ENCODE data around the gene KCNF1. TPM values are rescaled to one million over a fixed set of nuclear protein-coding genes. Genes with fewer than 3 reads are reported as not detected.

The KCNF1 gene
- total and polyA plus RNA-seq, 2 of the 8 experiments (the other 6 are each of a cell fraction or from before 2014, with no cell fraction given), result 0.48 to 1.5 TPM

DNA sequence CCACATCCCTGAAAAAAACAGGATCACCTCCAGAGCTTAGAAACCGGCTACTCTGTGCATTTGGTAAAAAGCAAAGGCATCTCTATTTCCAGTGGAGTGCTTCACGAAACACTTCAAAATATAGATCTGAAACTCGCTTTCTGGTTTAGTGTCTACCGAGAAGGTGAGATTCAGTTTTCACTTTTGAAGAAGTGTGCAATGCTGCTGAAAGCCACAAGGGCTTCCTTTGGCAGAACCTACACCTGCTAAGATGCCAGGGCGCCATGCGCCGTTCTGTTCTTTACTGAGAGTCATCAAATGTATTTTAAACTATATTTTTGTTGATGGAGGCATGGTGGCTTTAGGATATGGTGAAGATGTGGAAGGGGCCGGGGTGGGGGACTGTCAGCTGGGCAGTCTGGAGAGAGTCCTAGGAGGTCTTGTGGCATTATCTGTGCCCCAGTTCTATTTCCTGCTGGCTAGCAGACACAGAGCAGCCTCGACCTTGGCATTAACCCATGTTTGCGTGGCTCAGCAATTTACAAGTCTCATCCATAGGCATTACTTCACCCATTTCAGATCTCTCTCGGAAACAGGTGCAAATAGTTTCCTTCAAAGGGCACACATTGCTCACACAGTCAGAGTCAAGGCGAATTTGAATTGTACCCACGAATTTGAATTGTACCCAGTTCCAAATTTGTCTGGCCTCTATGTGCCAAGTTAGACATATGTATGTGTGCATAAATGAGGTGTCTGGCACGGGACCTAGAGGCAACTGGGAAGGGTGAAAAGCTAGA lies 46.7 kb upstream of the KCNF1 start:
- H3K79me1 ChIP-seq (ENCODE audit: low read depth, low read length), result no peaks in the 10 kb centered on the region
- H3K4me3 ChIP-seq (ENCODE audit: extremely low read depth in 1 of 4, insufficient read depth in 2 of 4, low read depth in 3 of 4, low read length in 4 of 4), result no peak overlapping the region
- no peak overlapping the region for H2BK12ac ChIP-seq (ENCODE audit: low read depth, low read length)
- H3K27ac ChIP-seq (ENCODE audit: low read depth, low read length), result no peak overlapping the region
- H2BK20ac ChIP-seq (ENCODE audit: low read length), result no peak overlapping the region
- no peaks in the 10 kb centered on the region for H3K27me3 ChIP-seq (replicated peaks in 1 of 4; ENCODE audit: control insufficient read depth in 3 of 4, extremely low read depth in 1 of 4, insufficient read depth in 3 of 4, low read length in 3 of 4)
- no peaks in the 10 kb centered on the region for H3K36me3 ChIP-seq (ENCODE audit: control insufficient read depth in 2 of 4, insufficient read depth in 4 of 4, low read length in 3 of 4)
- no peak overlapping the region for H2AK5ac ChIP-seq (ENCODE audit: low read depth, low read length)
- no peak overlapping the region for H4K8ac ChIP-seq (ENCODE audit: extremely low read depth, insufficient read depth, low read length)
- no peak overlapping the region for H2BK15ac ChIP-seq (ENCODE audit: low read length)
- WGBS, 2 experiments (ENCODE audit: extremely low coverage in 1 of 2, insufficient coverage in 1 of 2, insufficient read length in 1 of 2, insufficient replicate concordance in 2 of 2, low coverage in 1 of 2, low lambda C conversion rate in 2 of 2, missing lambda C conversion rate in 1 of 2), result 93% methylated on average over 14 of the region's 14 CpGs; no CpG with 5 or more reads in 1 of the 2 experiments
- H3K4me1 ChIP-seq (replicated peaks in 1 of 4; ENCODE audit: control insufficient read depth in 3 of 4, insufficient read depth in 4 of 4, low read length in 3 of 4), result peaks cover 0 to 3% (median 0%) of the 10 kb centered on the region in 4 experiments; a peak in 1 of 7 replicates
- TF ChIP-seq CREB1 (IDR thresholded peaks at IDR 0.05), result no peak
- no peak for TF ChIP-seq BACH1 (IDR thresholded peaks at IDR 0.05; ENCODE audit: low read length)
- TF ChIP-seq PHF8 (conservative IDR thresholded peaks at IDR 0.05; ENCODE audit: low read depth, low read length), result no peak
- no peak for TF ChIP-seq BRCA1 (IDR thresholded peaks at IDR 0.05; ENCODE audit: low read depth, low read length)
- TF ChIP-seq CTCF (IDR thresholded peaks at IDR 0.05; ENCODE audit: control extremely low read depth in 1 of 3, insufficient read depth in 1 of 3, low read depth in 1 of 3, low read length in 3 of 3), result peak in 1 of 3 experiments; percentile 22; a peak in 1 of 4 replicates
- no peak overlapping the region for H3K14ac ChIP-seq (ENCODE audit: insufficient read length)
- POLR2A ChIA-PET (ENCODE audit: partially characterized antibody), result interaction anchor here (0.6 to 1.3 kb wide), 2 partner anchors 53 to 769 kb away, joined by 3 read pairs; partner anchors contain the start of gene PDIA6
- H3K18ac ChIP-seq (ENCODE audit: extremely low read depth, low read length), result no peak overlapping the region
- H2BK120ac ChIP-seq (replicated peaks; ENCODE audit: low read depth, low read length), result no peak overlapping the region
- H3K4ac ChIP-seq (replicated peaks; ENCODE audit: insufficient read length, low read depth, low read length), result no peak overlapping the region
- H3K79me2 ChIP-seq (ENCODE audit: control insufficient read depth in 1 of 2, insufficient read depth in 2 of 2, low read length in 2 of 2), result no peaks in the 10 kb centered on the region
- H4K91ac ChIP-seq (replicated peaks; ENCODE audit: insufficient read length, low read length), result no peak overlapping the region
- no peak overlapping the region for H2AFZ ChIP-seq (ENCODE audit: low read length)
- H3K9me3 ChIP-seq (ENCODE audit: insufficient read depth in 2 of 2, low read depth in 1 of 2, low read length in 1 of 2), result no peaks in the 10 kb centered on the region
- no peak overlapping the region for H2BK5ac ChIP-seq (ENCODE audit: low read depth, low read length)
- H3K4me2 ChIP-seq (ENCODE audit: insufficient read depth in 1 of 2, low read depth in 2 of 2, low read length in 2 of 2), result no peak overlapping the region
- CTCF ChIA-PET (ENCODE audit: partially characterized antibody), result interaction anchor here (0.6 to 3.6 kb wide), 27 partner anchors 9 to 265 kb away, joined by 3 to 15 read pairs (median 5); no protein-coding TSS in a partner anchor
- FAIRE-seq, result no peak
- H3K23me2 ChIP-seq (ENCODE audit: low read depth, low read length), result no peaks in the 10 kb centered on the region
- DNase-seq (ENCODE audit: low read depth in 1 of 2, low spot score in 2 of 2), result no peak
- H3K56ac ChIP-seq (replicated peaks; ENCODE audit: insufficient read length, low read depth, low read length), result no peak overlapping the region
- no peaks in the 10 kb centered on the region for H4K20me1 ChIP-seq (replicated peaks in 1 of 2; ENCODE audit: control insufficient read depth in 1 of 2, insufficient read depth in 2 of 2, low read length in 2 of 2)
- no peak overlapping the region for H3K9ac ChIP-seq (replicated peaks in 1 of 4; ENCODE audit: extremely low read depth in 1 of 4, low read depth in 3 of 4, low read length in 3 of 4)
- H3K23ac ChIP-seq (ENCODE audit: insufficient read length), result no peak overlapping the region
- no peak overlapping the region for H4K5ac ChIP-seq (ENCODE audit: insufficient read length, low read depth, low read length)
